ENCODE data around the gene MRFAP1L1. TPM values are rescaled to one million over a fixed set of nuclear protein-coding genes. Genes with fewer than 3 reads are reported as not detected.

The MRFAP1L1 gene
- total and polyA plus RNA-seq, 9 of the 15 experiments (the other 6 are each of a cell fraction or from before 2014, with no cell fraction given) = 37.6 to 111 (median 83.8) TPM

GRCh38 chr4:6716958-6717655 is 7.4 kb upstream of the MRFAP1L1 start (continued):
- TF ChIP-seq, protein P1, sequence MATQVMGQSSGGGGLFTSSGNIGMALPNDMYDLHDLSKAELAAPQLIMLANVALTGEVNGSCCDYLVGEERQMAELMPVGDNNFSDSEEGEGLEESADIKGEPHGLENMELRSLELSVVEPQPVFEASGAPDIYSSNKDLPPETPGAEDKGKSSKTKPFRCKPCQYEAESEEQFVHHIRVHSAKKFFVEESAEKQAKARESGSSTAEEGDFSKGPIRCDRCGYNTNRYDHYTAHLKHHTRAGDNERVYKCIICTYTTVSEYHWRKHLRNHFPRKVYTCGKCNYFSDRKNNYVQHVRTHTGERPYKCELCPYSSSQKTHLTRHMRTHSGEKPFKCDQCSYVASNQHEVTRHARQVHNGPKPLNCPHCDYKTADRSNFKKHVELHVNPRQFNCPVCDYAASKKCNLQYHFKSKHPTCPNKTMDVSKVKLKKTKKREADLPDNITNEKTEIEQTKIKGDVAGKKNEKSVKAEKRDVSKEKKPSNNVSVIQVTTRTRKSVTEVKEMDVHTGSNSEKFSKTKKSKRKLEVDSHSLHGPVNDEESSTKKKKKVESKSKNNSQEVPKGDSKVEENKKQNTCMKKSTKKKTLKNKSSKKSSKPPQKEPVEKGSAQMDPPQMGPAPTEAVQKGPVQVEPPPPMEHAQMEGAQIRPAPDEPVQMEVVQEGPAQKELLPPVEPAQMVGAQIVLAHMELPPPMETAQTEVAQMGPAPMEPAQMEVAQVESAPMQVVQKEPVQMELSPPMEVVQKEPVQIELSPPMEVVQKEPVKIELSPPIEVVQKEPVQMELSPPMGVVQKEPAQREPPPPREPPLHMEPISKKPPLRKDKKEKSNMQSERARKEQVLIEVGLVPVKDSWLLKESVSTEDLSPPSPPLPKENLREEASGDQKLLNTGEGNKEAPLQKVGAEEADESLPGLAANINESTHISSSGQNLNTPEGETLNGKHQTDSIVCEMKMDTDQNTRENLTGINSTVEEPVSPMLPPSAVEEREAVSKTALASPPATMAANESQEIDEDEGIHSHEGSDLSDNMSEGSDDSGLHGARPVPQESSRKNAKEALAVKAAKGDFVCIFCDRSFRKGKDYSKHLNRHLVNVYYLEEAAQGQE (IDR thresholded peaks at IDR 0.05; ENCODE audit: borderline replicate concordance) = no peak
- TF ChIP-seq, protein P1 (CRISPR knock-in tag; IDR thresholded peaks at IDR 0.05; ENCODE audit: low read depth) = no peak
- TF ChIP-seq CEBPG (CRISPR knock-in tag; IDR thresholded peaks at IDR 0.05) = no peak
- no peak for TF ChIP-seq CEBPG (tag; conservative IDR thresholded peaks at IDR 0.05 in 1 of 2, IDR thresholded peaks at IDR 0.05 in 1 of 2)
- TF ChIP-seq THRAP3 (IDR thresholded peaks at IDR 0.05; ENCODE audit: borderline replicate concordance) = 0 out of 2 replicates have a peak, but pooled peaks have one; percentile 42
- TF ChIP-seq ZNF445 (CRISPR knock-in tag; IDR thresholded peaks at IDR 0.05; ENCODE audit: low read depth) = no peak
- no peak for TF ChIP-seq KLF1 (tag; IDR thresholded peaks at IDR 0.05)
- TF ChIP-seq ZNF586 (CRISPR knock-in tag; conservative IDR thresholded peaks at IDR 0.05) = no peak
- no peak for TF ChIP-seq E2F1 (CRISPR knock-in tag; IDR thresholded peaks at IDR 0.05)
- no peak for TF ChIP-seq CBFB (CRISPR knock-in tag; IDR thresholded peaks at IDR 0.05)
- TF ChIP-seq ETV6 (IDR thresholded peaks at IDR 0.05; ENCODE audit: borderline replicate concordance in 1 of 2, low read depth in 2 of 2, low read length in 1 of 2) = no peak
- no peak for TF ChIP-seq ETV6 (CRISPR knock-in tag; IDR thresholded peaks at IDR 0.05; ENCODE audit: borderline replicate concordance)
- no peak for TF ChIP-seq ZBTB8A (IDR thresholded peaks at IDR 0.05; ENCODE audit: partially characterized antibody)
- no peak for TF ChIP-seq EGR1 (conservative IDR thresholded peaks at IDR 0.05)
- TF ChIP-seq, protein P2, sequence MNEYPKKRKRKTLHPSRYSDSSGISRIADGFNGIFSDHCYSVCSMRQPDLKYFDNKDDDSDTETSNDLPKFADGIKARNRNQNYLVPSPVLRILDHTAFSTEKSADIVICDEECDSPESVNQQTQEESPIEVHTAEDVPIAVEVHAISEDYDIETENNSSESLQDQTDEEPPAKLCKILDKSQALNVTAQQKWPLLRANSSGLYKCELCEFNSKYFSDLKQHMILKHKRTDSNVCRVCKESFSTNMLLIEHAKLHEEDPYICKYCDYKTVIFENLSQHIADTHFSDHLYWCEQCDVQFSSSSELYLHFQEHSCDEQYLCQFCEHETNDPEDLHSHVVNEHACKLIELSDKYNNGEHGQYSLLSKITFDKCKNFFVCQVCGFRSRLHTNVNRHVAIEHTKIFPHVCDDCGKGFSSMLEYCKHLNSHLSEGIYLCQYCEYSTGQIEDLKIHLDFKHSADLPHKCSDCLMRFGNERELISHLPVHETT (CRISPR knock-in tag; conservative IDR thresholded peaks at IDR 0.05 in 1 of 2, IDR thresholded peaks at IDR 0.05 in 1 of 2) = no peak
- no peak for TF ChIP-seq ZNF175 (CRISPR knock-in tag; IDR thresholded peaks at IDR 0.05; ENCODE audit: low read depth)
